Gastroesophageal sphincter (tissue), 4 donors: Measurements from ENCODE around the gene TEX22. TPM values are rescaled to one million over a fixed set of nuclear protein-coding genes. Genes with fewer than 3 reads are reported as not detected.

Experiments
- ATAC-seq: fragments of 150-250 bp; one replicate; pipeline ENCODE4 v1.9.1; 2016; ENCODE audit warnings: mild to moderate bottlenecking, moderate library complexity
- H3K27ac ChIP-seq, 4 donors: fragments of 200-600 bp; sonication (generic) in 3 of 4; 1 replicate in 3 of 4; 2 replicates in 1 of 4; pipeline ENCODE4 v1.5.1; 2016 to 2019
- H3K27me3 ChIP-seq: fragments of 200-600 bp; sonication (generic); one replicate; pipeline ENCODE4 v1.5.1; 2019
- H3K36me3 ChIP-seq, 2 donors: fragments of 200-600 bp; sonication (generic); one replicate each; pipeline ENCODE4 v1.5.1; 2019; ENCODE audit warnings: control low read depth in 1 of 2
- H3K4me1 ChIP-seq, 3 donors: fragments of 200-600 bp; sonication (generic); 1 replicate in 2 of 3; 2 replicates in 1 of 3; pipeline ENCODE4 v1.5.1; 2016 to 2019; ENCODE audit warnings: control low read depth in 2 of 3
- H3K4me3 ChIP-seq, 2 donors: fragments of 200-600 bp; sonication (generic); one replicate each; pipeline ENCODE4 v1.5.1; 2019; ENCODE audit warnings: mild to moderate bottlenecking in 1 of 2, moderate library complexity in 1 of 2
- H3K9me3 ChIP-seq, 3 donors: fragments of 200-600 bp; sonication (generic); one replicate each; pipeline ENCODE4 v1.5.1; 2017 to 2019; ENCODE audit warnings: control low read depth in 2 of 3
- CTCF ChIP-seq, 4 experiments: fragments of 200-600 bp in 2 of 4; fragments of 450-650 bp in 2 of 4; sonication (generic) in 1 of 4; IDR thresholded peaks; one replicate each; pipeline ENCODE4 v1.5.1; 2017 to 2019; ENCODE audit warnings: antibody characterized with exemption in 4 of 4, mild to moderate bottlenecking in 2 of 4, moderate library complexity in 2 of 4
- EP300 ChIP-seq: sonication (generic); formaldehyde crosslinking; IDR thresholded peaks from one replicate; pipeline ENCODE4 v1.6.1; 2017; ENCODE audit warnings: antibody characterized with exemption, mild to moderate bottlenecking
- POLR2A ChIP-seq, 2 donors: fragments of 450-650 bp; IDR thresholded peaks; one replicate each; pipeline ENCODE4 v1.6.1; 2017; ENCODE audit warnings: antibody characterized with exemption in 2 of 2, mild to moderate bottlenecking in 2 of 2, moderate library complexity in 1 of 2
- POLR2AphosphoS5 ChIP-seq: sonication (generic); formaldehyde crosslinking; IDR thresholded peaks from one replicate; pipeline ENCODE4 v1.6.1; 2017; ENCODE audit warnings: antibody characterized with exemption
- WGBS, 2 donors: methylation state at CpG; one replicate each; pipeline ENCODE4 v1.1.5; 2018; ENCODE audit warnings: low coverage in 1 of 2; 5-methylcytosine and 5-hydroxymethylcytosine counted together
- total RNA-seq, 4 donors: library from RNA; depleted of rRNA; stranded (reverse); fragments of >200 nt; gene quantifications; one replicate each; pipeline ENCODE4 v1.1.0, GENCODE V29; 2016

Gene TEX22
- total RNA-seq, 4 donors from 2014 or later = 0.42 TPM; not detected in 3

GRCh38 chr14:105412771-105413543 lies 14.6 kb downstream of the TEX22 start:
- Histone ChIP-seq H3K27me3 (peaks cover 41% of the 10 kb centered on the region), H3K4me3 (no peak overlapping the region), H3K4me1 (peaks cover 0 to 37% (median 11%) of the 10 kb centered on the region in 3 donors), H3K9me3 (no peaks in the 10 kb centered on the region), H3K27ac (no peak overlapping the region), H3K36me3 (no peaks in the 10 kb centered on the region)
- ATAC-seq = no peak
- no peak for TF ChIP-seq POLR2A (IDR thresholded peaks at IDR 0.05)
- TF ChIP-seq POLR2AphosphoS5 = no peak
- TF ChIP-seq EP300 = no peak
- no peak for TF ChIP-seq CTCF (IDR thresholded peaks at IDR 0.05)
- WGBS, 2 donors = 65 to 83% methylated on average over 2 to 4 of the region's 8 CpGs

- no CpG with 5 or more reads among the region's 2 CpGs for WGBS, 2 donors
- H3K27ac ChIP-seq = no peak overlapping the region
- peaks cover 41% of the 10 kb centered on the region for H3K27me3 ChIP-seq
- no peak for TF ChIP-seq POLR2A (IDR thresholded peaks at IDR 0.05)
- no peak for TF ChIP-seq CTCF (IDR thresholded peaks at IDR 0.05)
- TF ChIP-seq POLR2AphosphoS5 = no peak
- no peak for TF ChIP-seq EP300
- H3K4me1 ChIP-seq = peaks cover 0 to 40% (median 11%) of the 10 kb centered on the region in 3 donors
- H3K9me3 ChIP-seq = no peaks in the 10 kb centered on the region
- no peaks in the 10 kb centered on the region for H3K36me3 ChIP-seq
- no peak overlapping the region for H3K4me3 ChIP-seq
- no peak for ATAC-seq
These were observed 15.2 kb downstream of the TEX22 start for GRCh38 chr14:105413544-105413886.

GRCh38 chr14:105414456-105415371 lies 16.4 kb downstream of the TEX22 start:
- H3K27me3 ChIP-seq = peaks cover 39% of the 10 kb centered on the region
- H3K36me3 ChIP-seq = no peaks in the 10 kb centered on the region
- H3K9me3 ChIP-seq = no peaks in the 10 kb centered on the region
- TF ChIP-seq CTCF (IDR thresholded peaks at IDR 0.05) (peak in 3 of 4 experiments; percentile 85 to 88 (median 86)), POLR2AphosphoS5 (no peak), POLR2A (IDR thresholded peaks at IDR 0.05) (peak in 1 of 2 donors; percentile 14)
- H3K27ac ChIP-seq = peak overlapping the region; percentile 1 to 85 (median 82)
- peak overlapping the region; percentile 27 to 62 for H3K4me3 ChIP-seq
- peaks cover 0 to 49% (median 19%) of the 10 kb centered on the region in 3 donors for H3K4me1 ChIP-seq
- WGBS, 2 donors = 0 to 16% methylated on average over 6 to 30 of the region's 79 CpGs
- peak; percentile 85 for ATAC-seq

GRCh38 chr14:105415481-105416428 lies 17.4 kb downstream of the TEX22 start:
- TF ChIP-seq CTCF (IDR thresholded peaks at IDR 0.05) (no peak), POLR2A (IDR thresholded peaks at IDR 0.05) (no peak), POLR2AphosphoS5 (no peak), EP300 (no peak)
- WGBS, 2 donors = 65 to 81% methylated on average over 8 to 24 of the region's 25 CpGs
- H3K9me3 ChIP-seq = no peaks in the 10 kb centered on the region
- ATAC-seq = no peak
- peaks cover 29% of the 10 kb centered on the region for H3K27me3 ChIP-seq
- H3K4me3 ChIP-seq = peak overlapping the region in 1 of 2 donors; percentile 62
- H3K4me1 ChIP-seq = peaks cover 0 to 53% (median 21%) of the 10 kb centered on the region in 3 donors
- no peaks in the 10 kb centered on the region for H3K36me3 ChIP-seq
- H3K27ac ChIP-seq = peak overlapping the region in 3 of 4 donors; percentile 82 to 85 (median 83)
